HG02981 (cell line): ENCODE measurements around the gene GPR62.

Source experiments
- ATAC-seq: cut with Tn5 transposase; IDR thresholded peaks from one replicate; pipeline ENCODE4 v1.9.1; 2021; ENCODE audit warnings: mild to moderate bottlenecking, moderate library complexity; ENCODE audit not compliant: unreplicated experiment

GPR62 gene

DNA sequence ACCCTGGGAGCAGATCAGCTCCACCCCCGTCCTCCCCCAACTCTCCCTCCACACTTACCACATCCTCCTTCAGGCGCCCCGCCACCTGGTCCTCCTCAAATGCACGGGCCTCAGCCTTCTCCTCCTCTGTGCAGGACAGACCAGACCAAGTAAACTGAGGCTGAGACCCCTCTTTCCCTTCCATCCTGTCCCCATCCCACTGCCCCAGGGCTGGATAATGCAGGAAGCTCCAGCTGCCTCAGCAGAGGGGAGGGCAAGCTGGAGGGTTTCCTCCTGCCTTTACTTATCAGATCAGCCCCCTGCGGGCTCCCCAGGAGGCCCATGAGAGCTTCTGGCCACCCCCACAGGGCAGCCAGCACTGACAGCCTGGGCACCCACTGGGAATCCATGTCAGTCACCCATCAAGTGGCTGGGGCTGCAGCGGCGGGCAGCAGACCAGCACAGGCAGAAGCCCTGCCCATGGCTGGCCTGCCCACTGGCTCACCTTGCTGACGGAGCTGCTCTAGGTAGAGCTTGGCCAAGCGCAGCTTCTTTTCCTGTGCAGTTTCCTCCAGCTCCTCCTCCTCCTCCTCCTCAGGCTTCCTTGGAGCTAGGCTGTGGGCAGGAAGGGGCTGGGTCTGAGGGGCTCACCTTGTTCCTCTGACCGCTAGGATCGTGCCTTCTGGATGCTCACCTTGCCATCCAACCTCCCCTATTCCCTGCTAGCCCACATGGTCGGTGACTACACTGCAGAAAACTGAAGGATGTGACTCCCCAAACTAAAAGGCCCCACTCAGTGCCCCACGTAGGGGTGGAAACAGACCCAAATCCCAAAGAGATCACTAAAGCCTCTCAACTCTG is 17.4 kb upstream of the GPR62 start:
- ATAC-seq, result no peak

DNA sequence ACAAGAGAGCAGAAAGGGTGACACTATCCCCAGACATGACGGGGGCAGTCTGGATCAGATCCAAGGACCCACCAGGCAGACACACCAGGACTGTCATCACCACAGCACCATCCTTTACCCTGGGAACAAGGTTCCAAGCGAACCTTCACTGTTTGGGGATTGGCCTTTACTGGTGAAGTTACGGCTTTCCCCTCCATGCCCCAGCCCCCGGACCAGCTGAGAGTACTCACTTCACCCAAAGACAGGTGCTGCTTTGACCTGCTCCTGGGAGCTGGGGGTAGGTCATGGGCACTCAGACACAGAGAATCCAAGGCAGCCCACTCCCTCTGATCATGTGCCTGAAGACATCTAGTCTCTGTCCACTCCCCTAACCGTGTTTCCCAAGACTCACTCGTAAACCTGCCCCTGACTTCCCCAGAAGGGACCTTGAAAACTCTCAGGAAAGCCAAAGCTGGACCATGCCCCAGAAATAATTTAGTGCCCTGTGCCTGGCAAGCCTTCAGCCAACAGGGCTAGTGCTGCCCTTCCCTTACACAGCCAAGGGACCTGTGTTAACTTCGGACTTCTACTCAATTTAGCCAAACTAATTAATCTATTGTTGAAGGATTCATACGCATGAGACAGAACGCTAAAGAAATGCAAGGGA is 16.3 kb upstream of the GPR62 start:
- ATAC-seq, result no peak

DNA sequence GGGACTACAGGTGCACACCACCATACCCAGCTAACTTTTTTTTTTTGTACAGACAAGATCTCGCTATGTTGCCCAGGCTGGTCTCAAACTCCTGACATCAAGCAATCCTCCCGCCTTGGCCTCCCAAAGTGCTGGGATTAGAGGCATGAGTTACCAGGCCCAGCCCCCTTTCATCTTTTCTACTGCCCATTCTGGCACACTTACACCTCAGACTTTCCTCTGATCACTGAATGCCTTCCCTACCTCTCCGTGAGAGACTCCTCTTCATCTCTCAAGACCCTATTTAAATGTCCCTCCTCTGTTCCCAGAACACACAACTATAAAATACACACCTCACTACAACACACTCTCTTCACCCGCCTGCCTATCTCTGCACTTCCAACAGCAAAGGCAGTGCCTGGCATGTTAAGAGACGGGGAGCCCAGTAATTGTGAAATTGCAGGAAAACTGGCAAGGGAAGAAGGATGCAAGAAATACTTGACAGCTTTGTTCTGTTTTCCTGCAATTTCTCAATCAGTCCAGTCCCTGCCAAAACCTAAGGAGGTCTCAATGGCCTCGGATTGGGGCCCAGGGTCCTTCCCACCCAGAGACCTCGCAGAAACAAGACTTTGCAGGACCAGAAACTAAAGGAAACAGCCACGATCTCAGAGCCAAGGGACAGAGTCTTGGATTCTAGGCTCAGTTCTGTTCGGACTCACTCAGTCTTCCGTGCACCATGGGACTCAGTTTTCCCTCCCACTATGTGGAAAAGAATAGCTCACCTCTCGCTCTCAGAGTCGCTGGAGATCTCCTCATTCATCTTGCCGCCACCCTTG is 14.3 kb upstream of the GPR62 start:
- ATAC-seq, result no peak

DNA sequence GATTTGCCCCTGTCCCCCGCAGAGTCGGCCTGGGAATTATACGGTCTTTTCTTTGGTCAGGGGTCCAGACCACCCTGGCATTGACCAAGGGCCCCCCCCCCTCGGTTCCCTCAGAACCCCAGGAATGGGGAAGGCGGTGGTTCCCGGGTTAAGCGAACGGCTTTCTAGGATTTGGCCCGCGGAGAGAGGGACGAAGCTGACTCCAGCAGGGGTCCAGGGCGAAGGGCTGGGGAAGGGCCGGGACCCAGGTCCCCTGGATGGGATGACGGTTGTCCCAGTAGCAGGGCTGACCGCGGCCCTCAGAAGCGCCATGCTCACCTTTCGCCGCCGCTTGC is 13.8 kb upstream of the GPR62 start:
- no peak for ATAC-seq

DNA sequence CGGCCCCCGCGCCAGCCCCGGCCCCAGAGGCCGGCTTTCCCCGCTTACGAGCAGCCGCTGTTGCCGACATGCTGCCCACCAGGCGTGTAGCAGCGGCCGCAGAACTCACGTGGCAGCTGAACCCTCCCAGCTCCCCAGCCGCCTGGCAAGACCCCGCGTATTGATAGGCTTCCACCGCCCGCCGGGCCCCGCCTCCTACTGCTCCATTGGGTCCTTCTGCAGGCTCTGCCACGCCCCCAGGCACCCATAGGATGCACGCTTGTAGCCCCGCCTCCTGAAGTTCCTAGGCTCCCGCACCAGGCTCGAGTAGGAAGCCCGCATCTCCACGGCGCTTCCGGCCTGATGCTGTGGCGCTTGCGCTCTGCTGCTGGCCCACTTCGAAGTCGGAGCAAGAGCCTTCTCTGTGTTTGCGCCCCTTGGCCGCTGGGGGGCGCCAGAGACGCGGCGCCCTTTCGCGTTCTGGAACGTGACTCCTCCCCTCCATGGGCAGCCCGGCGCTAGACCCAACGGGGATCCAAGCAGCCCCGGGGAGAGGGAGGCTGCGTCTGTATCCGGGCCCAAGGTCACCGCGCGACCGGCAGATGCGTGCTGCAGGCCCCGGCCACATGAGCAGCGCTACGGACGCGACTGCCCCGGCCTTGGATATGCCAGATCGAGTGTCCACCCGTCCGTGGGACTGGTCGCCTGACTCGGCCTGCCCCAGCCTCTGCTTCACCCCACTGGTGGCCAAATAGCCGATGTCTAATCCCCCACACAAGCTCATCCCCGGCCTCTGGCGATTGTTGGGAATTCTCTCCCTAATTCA is 13.2 kb upstream of the GPR62 start, which contains the start of the genes PARP3 and RRP9:
TSS of gene PARP3 (plus strand) at position 566 of the 805 bp plus-strand sequence. CDS start 993 bp downstream, outside the sequence.
TSS of gene RRP9 (minus strand) at position 107 of the 805 bp plus-strand sequence. CDS start at position 70, 37 bp downstream.
- peak; percentile 89 for ATAC-seq

DNA sequence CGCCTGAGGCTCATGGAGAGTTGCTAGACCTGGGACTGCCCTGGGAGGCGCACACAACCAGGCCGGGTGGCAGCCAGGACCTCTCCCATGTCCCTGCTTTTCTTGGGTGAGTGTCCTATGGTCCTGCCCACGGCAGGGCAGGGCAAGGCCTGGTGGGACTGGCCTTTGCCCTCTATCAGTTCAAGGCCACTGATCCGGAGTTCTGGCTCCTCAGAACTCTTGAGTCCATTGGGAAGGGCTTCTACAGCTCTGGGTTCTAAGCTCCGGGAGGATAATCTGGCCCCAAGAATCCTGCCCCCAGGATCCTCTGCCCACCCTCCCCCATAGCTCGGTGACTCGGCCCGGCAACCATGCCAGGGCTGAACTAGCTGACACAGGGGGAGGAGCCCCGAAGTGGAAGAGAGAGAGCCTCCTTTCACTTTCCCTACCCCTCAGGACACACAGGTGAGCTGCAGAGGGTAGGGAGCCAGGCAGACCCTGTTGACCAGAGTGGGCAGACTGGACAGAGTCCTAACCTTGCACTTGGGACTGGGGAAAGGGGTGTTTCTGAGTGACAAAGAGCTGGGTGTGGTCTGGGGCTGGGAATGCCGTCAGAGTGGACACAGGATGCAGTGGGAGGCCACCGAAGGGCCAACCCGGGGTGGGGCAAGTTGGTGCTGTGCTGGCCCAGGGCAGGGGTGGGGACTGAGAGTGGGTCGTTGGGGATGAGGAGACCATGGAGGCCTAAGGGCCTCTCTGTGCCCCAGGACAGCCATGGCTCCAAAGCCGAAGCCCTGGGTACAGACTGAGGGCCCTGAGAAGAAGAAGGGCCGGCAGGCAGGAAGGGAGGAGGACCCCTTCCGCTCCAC is 12.4 kb upstream of the GPR62 start:
- peak; percentile 31 for ATAC-seq

DNA sequence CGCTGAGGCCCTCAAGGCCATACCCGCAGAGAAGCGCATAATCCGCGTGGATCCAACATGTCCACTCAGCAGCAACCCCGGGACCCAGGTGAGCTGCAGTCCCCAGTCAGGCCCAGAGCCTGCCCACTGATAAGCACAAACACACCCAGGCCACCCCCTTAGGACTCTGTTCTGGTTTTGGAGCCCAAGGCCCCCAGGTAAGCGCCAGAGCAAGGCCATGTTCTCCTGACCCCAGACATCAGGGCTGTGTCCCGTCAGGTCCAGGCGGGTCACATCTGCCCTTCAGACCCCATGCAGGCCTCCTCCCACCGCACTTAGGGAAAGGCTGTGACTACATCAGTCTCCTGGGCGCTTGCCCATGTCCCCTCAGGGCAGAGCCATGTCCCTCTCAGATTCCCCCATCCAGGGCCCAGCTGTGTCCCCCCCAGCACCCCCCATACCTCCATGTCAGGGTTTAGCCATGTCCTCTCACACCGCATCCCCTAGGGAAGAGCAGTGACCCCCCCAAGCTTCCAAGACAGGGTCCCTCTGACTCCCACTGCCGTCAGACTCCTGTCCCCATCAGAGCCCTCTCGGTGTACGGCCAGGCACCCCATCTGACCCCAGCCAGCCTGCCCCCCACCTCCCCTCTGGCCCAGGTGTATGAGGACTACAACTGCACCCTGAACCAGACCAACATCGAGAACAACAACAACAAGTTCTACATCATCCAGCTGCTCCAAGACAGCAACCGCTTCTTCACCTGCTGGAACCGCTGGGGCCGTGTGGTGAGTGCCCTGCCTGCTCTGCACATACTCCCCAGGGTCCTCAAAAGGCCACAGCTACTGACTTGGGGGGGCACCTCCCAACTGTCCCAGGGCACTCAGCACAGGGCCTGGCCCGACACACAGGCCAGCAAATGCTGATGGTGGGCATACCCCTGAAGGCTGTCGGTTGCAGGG is 11.5 kb upstream of the GPR62 start:
- ATAC-seq, result no peak

DNA sequence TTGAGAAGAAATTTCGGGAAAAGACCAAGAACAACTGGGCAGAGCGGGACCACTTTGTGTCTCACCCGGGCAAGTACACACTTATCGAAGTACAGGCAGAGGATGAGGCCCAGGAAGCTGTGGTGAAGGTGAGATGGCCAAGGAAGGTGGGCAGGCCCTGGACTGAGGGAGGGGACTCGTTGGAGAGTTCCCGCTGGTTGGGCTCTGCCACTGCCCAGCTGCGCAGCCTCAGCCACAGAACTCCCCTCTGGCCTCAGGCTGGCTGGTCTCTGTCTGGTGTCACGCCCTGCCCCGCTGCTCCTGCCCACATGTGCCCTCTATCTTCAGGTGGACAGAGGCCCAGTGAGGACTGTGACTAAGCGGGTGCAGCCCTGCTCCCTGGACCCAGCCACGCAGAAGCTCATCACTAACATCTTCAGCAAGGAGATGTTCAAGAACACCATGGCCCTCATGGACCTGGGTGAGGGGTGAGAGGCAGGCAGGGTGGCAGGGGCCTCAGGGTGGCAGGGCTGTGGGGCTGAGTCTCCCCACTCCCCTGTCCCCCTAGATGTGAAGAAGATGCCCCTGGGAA is 10.6 kb upstream of the GPR62 start:
- ATAC-seq, result no peak

DNA sequence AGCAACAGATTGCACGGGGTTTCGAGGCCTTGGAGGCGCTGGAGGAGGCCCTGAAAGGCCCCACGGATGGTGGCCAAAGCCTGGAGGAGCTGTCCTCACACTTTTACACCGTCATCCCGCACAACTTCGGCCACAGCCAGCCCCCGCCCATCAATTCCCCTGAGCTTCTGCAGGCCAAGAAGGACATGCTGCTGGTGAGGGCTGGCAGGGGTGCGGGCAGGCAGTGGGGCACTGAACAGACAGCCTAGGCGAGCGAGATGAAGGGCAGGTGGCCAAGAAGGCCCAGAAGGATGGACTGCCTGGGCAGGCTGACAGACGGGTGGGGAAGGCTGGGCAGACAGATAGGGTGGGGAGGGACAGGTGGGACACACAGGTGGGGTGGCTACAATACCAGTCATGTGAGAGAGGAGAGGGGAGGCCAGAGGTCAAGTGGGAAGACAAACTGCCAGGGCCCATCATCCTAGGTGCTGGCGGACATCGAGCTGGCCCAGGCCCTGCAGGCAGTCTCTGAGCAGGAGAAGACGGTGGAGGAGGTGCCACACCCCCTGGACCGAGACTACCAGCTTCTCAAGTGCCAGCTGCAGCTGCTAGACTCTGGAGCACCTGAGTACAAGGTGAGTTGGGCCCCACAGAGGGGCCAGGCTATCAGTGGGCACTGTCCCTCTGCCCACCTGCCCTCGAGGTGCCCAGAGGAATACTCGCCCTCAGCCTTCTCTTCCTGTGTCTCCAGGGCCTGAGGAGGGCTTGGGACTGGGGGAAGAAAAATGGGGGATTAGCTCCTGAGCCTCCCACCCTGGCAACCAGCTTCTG is 9.9 kb upstream of the GPR62 start:
- no peak for ATAC-seq

DNA sequence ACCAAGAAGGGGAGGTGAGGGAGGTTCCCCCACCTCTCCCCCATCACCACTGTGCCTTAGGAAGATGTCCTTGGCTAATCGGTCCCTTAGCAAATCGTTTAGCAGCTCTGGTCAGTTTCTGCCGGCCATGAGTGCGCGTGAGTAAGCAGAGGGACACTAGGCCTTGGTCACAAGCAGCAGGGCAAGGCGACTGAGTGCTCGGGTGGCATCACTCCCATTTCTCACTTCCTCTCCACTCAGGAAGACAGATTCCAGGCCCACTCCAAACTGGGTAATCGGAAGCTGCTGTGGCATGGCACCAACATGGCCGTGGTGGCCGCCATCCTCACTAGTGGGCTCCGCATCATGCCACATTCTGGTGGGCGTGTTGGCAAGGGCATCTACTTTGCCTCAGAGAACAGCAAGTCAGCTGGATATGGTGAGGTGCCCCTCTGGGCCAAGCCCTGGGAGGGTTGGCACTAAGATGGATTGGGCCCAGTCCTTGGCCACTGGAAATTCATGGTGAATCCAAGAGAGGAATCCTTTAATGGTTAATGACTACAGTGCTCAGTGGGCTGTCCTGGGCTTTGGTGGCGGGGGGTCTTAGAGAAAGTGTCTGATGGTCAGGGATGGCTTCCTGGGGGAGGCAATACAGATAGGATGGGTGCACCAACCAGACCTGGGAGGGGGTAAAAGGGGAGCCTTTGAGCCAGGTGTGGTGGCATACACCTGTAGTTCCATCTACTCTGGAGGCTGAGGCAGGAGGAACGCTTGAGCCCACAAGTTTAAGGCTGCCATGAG is 9.1 kb upstream of the GPR62 start:
- ATAC-seq, result no peak

DNA sequence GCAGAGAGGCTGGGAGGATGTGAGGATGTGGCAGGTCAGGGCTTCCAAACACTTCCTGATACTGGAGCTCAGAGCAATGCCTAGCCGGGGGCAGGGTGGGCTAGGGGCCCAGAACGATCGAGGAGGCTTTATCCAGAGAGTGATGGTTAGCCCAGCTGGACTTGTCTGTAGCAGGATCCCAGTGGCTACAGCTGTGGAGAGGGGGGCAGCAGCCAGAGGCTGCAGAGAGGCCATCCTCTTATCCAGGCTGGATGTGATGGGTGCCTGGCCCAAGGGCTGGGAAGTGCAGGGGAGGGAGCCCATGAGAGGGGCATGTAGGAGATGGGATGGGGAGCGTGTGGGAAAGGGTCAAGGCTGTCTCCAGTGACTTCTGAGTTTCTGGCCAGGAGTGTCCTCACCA is 8.4 kb upstream of the GPR62 start:
- no peak for ATAC-seq

DNA sequence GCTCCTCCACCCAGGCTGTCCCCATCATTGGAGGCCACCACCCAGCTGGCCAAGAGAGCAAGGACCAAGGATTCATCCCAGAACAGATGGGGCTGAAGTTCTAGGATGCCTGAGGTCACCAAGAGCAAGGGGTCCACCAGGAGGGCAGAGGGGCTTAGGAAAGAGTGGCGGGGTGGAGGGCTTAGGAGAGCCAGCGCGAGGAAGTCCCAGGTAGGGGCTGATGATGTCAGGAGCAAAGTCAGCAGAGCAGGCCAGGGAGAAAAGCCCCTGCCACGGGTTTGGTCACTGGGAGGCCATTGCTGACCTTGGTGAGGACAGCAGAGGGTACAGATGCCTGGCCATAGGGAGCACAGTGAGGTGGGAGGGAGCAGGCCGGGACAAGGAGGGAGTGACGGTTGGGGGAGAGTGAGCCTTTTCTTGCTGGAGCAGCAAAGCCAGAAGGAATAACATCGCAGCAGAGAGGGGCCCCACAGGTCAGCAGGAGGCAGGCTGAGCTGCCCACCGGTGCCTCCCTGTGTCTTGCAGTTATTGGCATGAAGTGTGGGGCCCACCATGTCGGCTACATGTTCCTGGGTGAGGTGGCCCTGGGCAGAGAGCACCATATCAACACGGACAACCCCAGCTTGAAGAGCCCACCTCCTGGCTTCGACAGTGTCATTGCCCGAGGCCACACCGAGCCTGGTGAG is 7.8 kb upstream of the GPR62 start:
- ATAC-seq, result no peak

DNA sequence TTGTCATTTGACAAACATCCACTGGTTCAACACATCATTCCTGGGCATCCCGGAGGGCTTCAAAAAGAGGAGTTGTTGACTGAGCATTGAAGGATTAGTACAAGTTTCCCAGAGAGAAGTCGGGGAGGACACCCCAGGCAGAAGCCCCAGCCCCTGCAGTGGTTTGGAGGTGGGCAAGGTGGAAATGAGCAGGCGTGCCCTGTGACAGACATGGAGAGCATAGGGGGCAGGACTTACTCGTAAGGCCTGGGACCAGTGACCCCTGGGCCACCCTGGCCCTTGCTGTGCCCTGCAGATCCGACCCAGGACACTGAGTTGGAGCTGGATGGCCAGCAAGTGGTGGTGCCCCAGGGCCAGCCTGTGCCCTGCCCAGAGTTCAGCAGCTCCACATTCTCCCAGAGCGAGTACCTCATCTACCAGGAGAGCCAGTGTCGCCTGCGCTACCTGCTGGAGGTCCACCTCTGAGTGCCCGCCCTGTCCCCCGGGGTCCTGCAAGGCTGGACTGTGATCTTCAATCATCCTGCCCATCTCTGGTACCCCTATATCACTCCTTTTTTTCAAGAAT is 7.1 kb upstream of the GPR62 start:
- no peak for ATAC-seq

DNA sequence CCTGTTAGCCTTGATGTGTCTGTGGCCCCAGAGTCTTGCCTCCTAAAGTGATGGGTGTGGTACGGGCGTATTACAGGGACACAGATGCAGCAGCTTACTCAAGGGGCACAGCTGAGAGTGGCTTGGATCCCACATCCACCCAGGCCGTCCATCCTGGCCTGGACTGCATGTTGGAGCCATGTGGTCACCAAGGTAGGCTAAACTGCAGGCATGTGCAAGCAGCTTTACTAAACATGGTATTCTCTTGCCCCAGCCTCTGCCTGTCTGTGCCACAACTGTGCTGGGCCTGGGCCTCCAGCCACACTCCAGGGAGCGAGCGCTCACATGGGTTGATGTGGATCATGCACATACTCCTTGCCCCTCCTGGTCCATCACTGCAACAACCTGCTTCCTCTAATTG is 6.1 kb upstream of the GPR62 start:
- ATAC-seq, result no peak

DNA sequence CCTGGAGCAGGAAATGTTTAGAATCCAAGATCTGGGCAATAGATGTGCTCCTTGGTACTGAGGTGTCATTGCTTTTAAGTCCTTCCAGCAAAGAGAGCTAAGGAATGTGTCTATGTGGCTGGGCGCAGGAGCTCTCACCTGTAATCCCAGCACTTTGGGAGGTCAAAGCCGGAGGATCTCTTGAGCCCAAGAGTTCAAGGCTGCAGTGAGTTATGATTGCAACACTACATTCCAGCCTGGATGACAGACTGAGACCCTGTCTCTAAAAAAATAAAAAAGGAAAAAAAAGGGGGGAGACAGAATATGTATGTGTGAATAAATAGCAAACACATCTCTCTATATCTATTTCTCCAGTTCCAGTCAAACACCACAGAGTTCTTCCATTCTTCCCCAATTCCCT is 4.3 kb upstream of the GPR62 start:
- ATAC-seq, result no peak

DNA sequence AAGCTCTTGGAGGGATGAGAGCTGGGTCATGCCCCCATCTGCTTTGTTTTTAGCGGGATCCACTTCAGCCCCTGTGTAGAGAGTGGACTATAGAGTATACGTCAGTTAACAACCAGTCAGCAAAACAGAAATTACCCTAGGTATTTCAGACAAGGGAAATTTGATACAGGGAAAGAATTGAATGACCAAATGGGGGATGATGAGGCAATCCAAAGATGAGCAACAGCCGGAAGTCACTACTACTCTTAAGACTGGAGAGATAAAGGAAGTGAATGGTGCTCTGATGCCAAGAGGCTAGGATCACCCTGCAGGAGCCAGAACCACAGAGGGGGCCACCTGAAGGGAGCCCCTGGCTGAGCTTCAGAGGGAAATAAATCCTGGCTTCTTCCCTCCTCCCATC is 1.7 kb upstream of the GPR62 start:
- ATAC-seq, result no peak
